GM23338 (cell line): Measurements from ENCODE around the gene PLEKHG5. TPM values are rescaled to one million over a fixed set of nuclear protein-coding genes. Genes with fewer than 3 reads are reported as not detected.

Experiments
- NANOG ChIP-seq: IDR thresholded peaks from 2 replicates; pipeline ENCODE4 v1.6.1; 2016; ENCODE audit warnings: antibody characterized with exemption, borderline replicate concordance
- STAT1 ChIP-seq: IDR thresholded peaks from one replicate; pipeline ENCODE4 v1.6.1; 2016; ENCODE audit warnings: antibody characterized with exemption; ENCODE audit not compliant: unreplicated experiment
- ZNF114 ChIP-seq: fragments of 250-450 bp; sonication (Bioruptor Pico); IDR thresholded peaks from 2 replicates; pipeline ENCODE4 v1.5.0; 2020; ENCODE audit warnings: mild to moderate bottlenecking, moderate library complexity
- ZNF331 ChIP-seq: fragments of 250-450 bp; sonication (Bioruptor Pico); IDR thresholded peaks from 2 replicates; pipeline ENCODE4 v1.5.0; 2020; ENCODE audit warnings: low read depth, mild to moderate bottlenecking, moderate library complexity
- polyA plus RNA-seq: library from polyadenylated mRNA; unstranded; fragments of >200 nt; fragmentation: Nextera tagmentation; extraction: Ambion mirVana; gene quantifications from 2 replicates; pipeline ENCODE4 v1.2.1, GENCODE V29; 2016
- total RNA-seq: library from RNA; depleted of rRNA; stranded (reverse); fragments of >200 nt; shearing (Covaris generic); gene quantifications from 2 replicates; pipeline ENCODE4 v1.2.3, GENCODE V29; 2014
- TF ChIP-seq, protein P1 (sequence below): fragments of 250-450 bp; sonication (Bioruptor Pico); IDR thresholded peaks from 2 replicates; pipeline ENCODE4 v1.5.0; 2020; ENCODE audit warnings: mild to moderate bottlenecking, moderate library complexity
- TF ChIP-seq, protein P2 (sequence below): IDR thresholded peaks from one replicate; pipeline ENCODE4 v1.6.1; 2018; ENCODE audit warnings: antibody characterized with exemption; ENCODE audit not compliant: unreplicated experiment
- TF ChIP-seq, protein P3 (sequence below): IDR thresholded peaks from 2 replicates; pipeline ENCODE4 v1.6.1; 2016; ENCODE audit warnings: antibody characterized with exemption

Gene PLEKHG5
- total and polyA plus RNA-seq, 2 experiments from 2014 or later: 9.0 to 26.4 TPM

DNA sequence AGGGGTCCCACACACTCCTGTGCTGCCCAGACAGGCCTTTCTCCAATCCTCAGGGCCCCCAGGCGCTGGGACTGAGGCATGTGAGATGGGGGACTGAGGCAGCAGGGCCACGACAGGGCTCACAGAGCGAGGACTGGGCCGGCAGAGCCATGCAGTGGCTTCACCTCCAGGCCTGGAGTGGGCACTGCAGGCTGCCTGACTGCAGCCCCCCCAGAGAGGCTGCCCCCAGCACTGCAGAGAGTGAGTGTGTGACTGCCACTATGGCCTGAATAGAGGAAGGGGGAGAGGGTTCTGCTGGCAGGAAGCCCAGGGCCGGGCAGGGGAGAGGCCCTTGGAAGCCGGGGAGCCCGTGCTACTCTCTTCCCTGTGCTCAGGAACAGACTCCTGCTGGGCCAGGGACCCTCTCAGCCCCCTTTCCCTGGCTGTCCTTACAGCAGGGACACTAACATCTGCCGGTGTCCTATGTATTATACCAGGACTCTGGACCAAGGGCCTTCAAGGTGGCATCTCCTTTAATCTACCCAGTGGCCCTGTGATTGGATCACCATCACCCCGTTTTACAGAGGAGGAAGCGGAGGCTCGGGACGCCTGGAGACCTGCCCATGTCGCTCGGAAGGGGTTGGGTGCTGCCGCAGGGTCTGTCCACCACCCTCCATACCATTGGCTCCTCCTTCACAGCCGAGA, 20.2 kb upstream of the PLEKHG5 start (continued):
- TF ChIP-seq, protein P1, sequence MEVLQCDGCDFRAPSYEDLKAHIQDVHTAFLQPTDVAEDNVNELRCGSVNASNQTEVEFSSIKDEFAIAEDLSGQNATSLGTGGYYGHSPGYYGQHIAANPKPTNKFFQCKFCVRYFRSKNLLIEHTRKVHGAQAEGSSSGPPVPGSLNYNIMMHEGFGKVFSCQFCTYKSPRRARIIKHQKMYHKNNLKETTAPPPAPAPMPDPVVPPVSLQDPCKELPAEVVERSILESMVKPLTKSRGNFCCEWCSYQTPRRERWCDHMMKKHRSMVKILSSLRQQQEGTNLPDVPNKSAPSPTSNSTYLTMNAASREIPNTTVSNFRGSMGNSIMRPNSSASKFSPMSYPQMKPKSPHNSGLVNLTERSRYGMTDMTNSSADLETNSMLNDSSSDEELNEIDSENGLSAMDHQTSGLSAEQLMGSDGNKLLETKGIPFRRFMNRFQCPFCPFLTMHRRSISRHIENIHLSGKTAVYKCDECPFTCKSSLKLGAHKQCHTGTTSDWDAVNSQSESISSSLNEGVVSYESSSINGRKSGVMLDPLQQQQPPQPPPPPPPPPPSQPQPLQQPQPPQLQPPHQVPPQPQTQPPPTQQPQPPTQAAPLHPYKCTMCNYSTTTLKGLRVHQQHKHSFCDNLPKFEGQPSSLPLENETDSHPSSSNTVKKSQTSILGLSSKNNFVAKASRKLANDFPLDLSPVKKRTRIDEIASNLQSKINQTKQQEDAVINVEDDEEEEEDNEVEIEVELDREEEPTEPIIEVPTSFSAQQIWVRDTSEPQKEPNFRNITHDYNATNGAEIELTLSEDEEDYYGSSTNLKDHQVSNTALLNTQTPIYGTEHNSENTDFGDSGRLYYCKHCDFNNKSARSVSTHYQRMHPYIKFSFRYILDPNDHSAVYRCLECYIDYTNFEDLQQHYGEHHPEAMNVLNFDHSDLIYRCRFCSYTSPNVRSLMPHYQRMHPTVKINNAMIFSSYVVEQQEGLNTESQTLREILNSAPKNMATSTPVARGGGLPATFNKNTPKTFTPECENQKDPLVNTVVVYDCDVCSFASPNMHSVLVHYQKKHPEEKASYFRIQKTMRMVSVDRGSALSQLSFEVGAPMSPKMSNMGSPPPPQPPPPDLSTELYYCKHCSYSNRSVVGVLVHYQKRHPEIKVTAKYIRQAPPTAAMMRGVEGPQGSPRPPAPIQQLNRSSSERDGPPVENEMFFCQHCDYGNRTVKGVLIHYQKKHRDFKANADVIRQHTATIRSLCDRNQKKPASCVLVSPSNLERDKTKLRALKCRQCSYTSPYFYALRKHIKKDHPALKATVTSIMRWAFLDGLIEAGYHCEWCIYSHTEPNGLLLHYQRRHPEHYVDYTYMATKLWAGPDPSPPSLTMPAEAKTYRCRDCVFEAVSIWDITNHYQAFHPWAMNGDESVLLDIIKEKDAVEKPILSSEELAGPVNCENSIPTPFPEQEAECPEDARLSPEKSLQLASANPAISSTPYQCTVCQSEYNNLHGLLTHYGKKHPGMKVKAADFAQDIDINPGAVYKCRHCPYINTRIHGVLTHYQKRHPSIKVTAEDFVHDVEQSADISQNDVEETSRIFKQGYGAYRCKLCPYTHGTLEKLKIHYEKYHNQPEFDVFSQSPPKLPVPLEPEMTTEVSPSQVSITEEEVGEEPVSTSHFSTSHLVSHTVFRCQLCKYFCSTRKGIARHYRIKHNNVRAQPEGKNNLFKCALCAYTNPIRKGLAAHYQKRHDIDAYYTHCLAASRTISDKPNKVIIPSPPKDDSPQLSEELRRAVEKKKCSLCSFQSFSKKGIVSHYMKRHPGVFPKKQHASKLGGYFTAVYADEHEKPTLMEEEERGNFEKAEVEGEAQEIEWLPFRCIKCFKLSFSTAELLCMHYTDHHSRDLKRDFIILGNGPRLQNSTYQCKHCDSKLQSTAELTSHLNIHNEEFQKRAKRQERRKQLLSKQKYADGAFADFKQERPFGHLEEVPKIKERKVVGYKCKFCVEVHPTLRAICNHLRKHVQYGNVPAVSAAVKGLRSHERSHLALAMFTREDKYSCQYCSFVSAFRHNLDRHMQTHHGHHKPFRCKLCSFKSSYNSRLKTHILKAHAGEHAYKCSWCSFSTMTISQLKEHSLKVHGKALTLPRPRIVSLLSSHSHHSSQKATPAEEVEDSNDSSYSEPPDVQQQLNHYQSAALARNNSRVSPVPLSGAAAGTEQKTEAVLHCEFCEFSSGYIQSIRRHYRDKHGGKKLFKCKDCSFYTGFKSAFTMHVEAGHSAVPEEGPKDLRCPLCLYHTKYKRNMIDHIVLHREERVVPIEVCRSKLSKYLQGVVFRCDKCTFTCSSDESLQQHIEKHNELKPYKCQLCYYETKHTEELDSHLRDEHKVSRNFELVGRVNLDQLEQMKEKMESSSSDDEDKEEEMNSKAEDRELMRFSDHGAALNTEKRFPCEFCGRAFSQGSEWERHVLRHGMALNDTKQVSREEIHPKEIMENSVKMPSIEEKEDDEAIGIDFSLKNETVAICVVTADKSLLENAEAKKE: no peak
- no peak for TF ChIP-seq ZNF331 (CRISPR knock-in tag)
- TF ChIP-seq, protein P2, sequence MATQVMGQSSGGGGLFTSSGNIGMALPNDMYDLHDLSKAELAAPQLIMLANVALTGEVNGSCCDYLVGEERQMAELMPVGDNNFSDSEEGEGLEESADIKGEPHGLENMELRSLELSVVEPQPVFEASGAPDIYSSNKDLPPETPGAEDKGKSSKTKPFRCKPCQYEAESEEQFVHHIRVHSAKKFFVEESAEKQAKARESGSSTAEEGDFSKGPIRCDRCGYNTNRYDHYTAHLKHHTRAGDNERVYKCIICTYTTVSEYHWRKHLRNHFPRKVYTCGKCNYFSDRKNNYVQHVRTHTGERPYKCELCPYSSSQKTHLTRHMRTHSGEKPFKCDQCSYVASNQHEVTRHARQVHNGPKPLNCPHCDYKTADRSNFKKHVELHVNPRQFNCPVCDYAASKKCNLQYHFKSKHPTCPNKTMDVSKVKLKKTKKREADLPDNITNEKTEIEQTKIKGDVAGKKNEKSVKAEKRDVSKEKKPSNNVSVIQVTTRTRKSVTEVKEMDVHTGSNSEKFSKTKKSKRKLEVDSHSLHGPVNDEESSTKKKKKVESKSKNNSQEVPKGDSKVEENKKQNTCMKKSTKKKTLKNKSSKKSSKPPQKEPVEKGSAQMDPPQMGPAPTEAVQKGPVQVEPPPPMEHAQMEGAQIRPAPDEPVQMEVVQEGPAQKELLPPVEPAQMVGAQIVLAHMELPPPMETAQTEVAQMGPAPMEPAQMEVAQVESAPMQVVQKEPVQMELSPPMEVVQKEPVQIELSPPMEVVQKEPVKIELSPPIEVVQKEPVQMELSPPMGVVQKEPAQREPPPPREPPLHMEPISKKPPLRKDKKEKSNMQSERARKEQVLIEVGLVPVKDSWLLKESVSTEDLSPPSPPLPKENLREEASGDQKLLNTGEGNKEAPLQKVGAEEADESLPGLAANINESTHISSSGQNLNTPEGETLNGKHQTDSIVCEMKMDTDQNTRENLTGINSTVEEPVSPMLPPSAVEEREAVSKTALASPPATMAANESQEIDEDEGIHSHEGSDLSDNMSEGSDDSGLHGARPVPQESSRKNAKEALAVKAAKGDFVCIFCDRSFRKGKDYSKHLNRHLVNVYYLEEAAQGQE: no peak
- no peak for TF ChIP-seq STAT1
- TF ChIP-seq, protein P3, sequence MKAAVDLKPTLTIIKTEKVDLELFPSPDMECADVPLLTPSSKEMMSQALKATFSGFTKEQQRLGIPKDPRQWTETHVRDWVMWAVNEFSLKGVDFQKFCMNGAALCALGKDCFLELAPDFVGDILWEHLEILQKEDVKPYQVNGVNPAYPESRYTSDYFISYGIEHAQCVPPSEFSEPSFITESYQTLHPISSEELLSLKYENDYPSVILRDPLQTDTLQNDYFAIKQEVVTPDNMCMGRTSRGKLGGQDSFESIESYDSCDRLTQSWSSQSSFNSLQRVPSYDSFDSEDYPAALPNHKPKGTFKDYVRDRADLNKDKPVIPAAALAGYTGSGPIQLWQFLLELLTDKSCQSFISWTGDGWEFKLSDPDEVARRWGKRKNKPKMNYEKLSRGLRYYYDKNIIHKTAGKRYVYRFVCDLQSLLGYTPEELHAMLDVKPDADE: no peak
- TF ChIP-seq ZNF114: no peak
- no peak for TF ChIP-seq NANOG
